Thoracic aorta (tissue), 2 donors: Measurements from ENCODE around the gene DGKG. TPM values are rescaled to one million over a fixed set of nuclear protein-coding genes. Genes with fewer than 3 reads are reported as not detected.
A peak's percentile ranks its signal among the peaks of the same experiment; 100 is the strongest.

Experiments used
- ATAC-seq: fragments of 150-250 bp; one replicate; pipeline ENCODE4 v1.8.0; 2017; ENCODE audit warnings: low read depth; ENCODE audit not compliant: insufficient number of reproducible peaks, low FRiP score
- DNase-seq: peaks from one replicate; pipeline ENCODE4 v3.0.0-alpha.2; 2020; ENCODE audit warnings: low spot score
- H3K27ac ChIP-seq, 2 donors: fragments of 200-600 bp; sonication (generic); 1 replicate in 1 of 2; 2 replicates in 1 of 2; pipeline ENCODE4 v1.5.1; 2016; ENCODE audit warnings: mild to moderate bottlenecking in 2 of 2, moderate library complexity in 2 of 2
- H3K27me3 ChIP-seq: fragments of 200-600 bp; sonication (generic); replicated peaks from 2 replicates; pipeline ENCODE4 v1.6.0; 2016; ENCODE audit warnings: mild to moderate bottlenecking; ENCODE audit not compliant: insufficient read depth
- H3K36me3 ChIP-seq: fragments of 200-600 bp; sonication (generic); one replicate; pipeline ENCODE4 v1.5.1; 2016
- H3K4me1 ChIP-seq, 2 donors: fragments of 200-600 bp; sonication (generic); 1 replicate in 1 of 2; 2 replicates in 1 of 2; pipeline versions ENCODE4 v1.5.1 to v1.6.0; 2016; ENCODE audit warnings: low read depth in 2 of 2, mild to moderate bottlenecking in 1 of 2; ENCODE audit not compliant: control insufficient read depth in 1 of 2
- H3K4me3 ChIP-seq: fragments of 200-600 bp; sonication (generic); 2 replicates; pipeline ENCODE4 v1.5.1; 2016; ENCODE audit warnings: mild to moderate bottlenecking
- H3K9me3 ChIP-seq: fragments of 200-600 bp; sonication (generic); 2 replicates; pipeline ENCODE4 v1.5.1; 2016
- CTCF ChIP-seq: fragments of 200-600 bp; sonication (generic); IDR thresholded peaks from one replicate; pipeline ENCODE4 v1.5.1; 2019; ENCODE audit warnings: antibody characterized with exemption
- total RNA-seq, 2 donors: library from RNA; depleted of rRNA; stranded (reverse); fragments of >200 nt; gene quantifications; one replicate each; pipeline versions ENCODE4 v1.1.0 to v1.2.3, GENCODE V29; 2016

The DGKG gene
- total RNA-seq, 2 donors from 2014 or later: 12.5 to 16.7 TPM

- DNase-seq (no peak), ATAC-seq (no peak)
- no peak for TF ChIP-seq CTCF
- Histone ChIP-seq H3K4me1 (peaks cover 7 to 28% of the 10 kb centered on the region in 2 donors), H3K36me3 (no peaks in the 10 kb centered on the region), H3K27me3 (no peaks in the 10 kb centered on the region), H3K27ac (no peak overlapping the region), H3K9me3 (no peaks in the 10 kb centered on the region), H3K4me3 (peak overlapping the region; percentile 68)
Measured at GRCh38 chr3:186097317-186097662, 264.7 kb downstream of the DGKG start.

Other genes with a start within 250 kb of the DGKG start
- gene CRYGS, start 182.1 kb upstream of the DGKG start, total RNA-seq: 1 to 10 TPM; 3.7 to 4.4 TPM
- 10 to 100 TPM; 10.2 to 25.8 TPM for gene TBCCD1, start 205.1 kb upstream of the DGKG start, total RNA-seq
- gene DNAJB11, start 208.5 kb upstream of the DGKG start, total RNA-seq: 10 to 100 TPM; 41.3 to 44.9 TPM